Hepatocyte (in vitro differentiated cells): ENCODE results near the gene VSNL1. TPM values are rescaled to one million over a fixed set of nuclear protein-coding genes. Genes with fewer than 3 reads are reported as not detected.

Experiments
- DNase-seq: peaks from one replicate; pipeline ENCODE4 v3.0.0-alpha.2; 2016; ENCODE audit warnings: low spot score
- H2AFZ ChIP-seq: fragments of 200-600 bp; sonication (generic); 2 replicates; pipeline ENCODE4 v1.6.0; 2016; ENCODE audit warnings: antibody characterized with exemption, mild to moderate bottlenecking
- H3K27ac ChIP-seq: fragments of 200-600 bp; sonication (generic); 2 replicates; pipeline ENCODE4 v1.5.1; 2016; ENCODE audit warnings: mild to moderate bottlenecking
- H3K27me3 ChIP-seq: fragments of 200-600 bp; sonication (generic); 2 replicates; pipeline ENCODE4 v1.6.1; 2016
- H3K36me3 ChIP-seq: fragments of 200-600 bp; sonication (generic); replicated peaks from 2 replicates; pipeline ENCODE4 v1.5.1; 2016; ENCODE audit warnings: low read depth; ENCODE audit not compliant: insufficient read depth
- H3K4me1 ChIP-seq: fragments of 200-600 bp; sonication (generic); 2 replicates; pipeline ENCODE4 v1.5.1; 2016; ENCODE audit warnings: mild to moderate bottlenecking, moderate library complexity; ENCODE audit not compliant: insufficient read depth
- H3K4me2 ChIP-seq: fragments of 200-600 bp; sonication (generic); 2 replicates; pipeline ENCODE4 v1.6.0; 2016
- H3K4me3 ChIP-seq: fragments of 200-600 bp; sonication (generic); 2 replicates; pipeline ENCODE4 v1.5.1; 2016; ENCODE audit warnings: mild to moderate bottlenecking
- H3K79me2 ChIP-seq: fragments of 200-600 bp; sonication (generic); 2 replicates; pipeline ENCODE4 v1.6.0; 2017; ENCODE audit warnings: mild to moderate bottlenecking
- H3K9me2 ChIP-seq: fragments of 200-600 bp; sonication (generic); replicated peaks from 2 replicates; pipeline ENCODE4 v1.6.0; 2017; ENCODE audit warnings: mild to moderate bottlenecking; ENCODE audit not compliant: insufficient read depth
- H3K9me3 ChIP-seq: fragments of 200-600 bp; sonication (generic); 2 replicates; pipeline ENCODE4 v1.5.1; 2016; ENCODE audit warnings: low read depth, mild to moderate bottlenecking
- H4K20me1 ChIP-seq: fragments of 200-600 bp; sonication (generic); 2 replicates; pipeline ENCODE4 v1.6.0; 2016; ENCODE audit warnings: mild to moderate bottlenecking; ENCODE audit not compliant: insufficient read depth, poor library complexity, severe bottlenecking
- EZH2 ChIP-seq: fragments of 200-600 bp; sonication (generic); IDR thresholded peaks from 2 replicates; pipeline ENCODE4 v1.6.1; 2016; ENCODE audit warnings: antibody characterized with exemption, mild to moderate bottlenecking, borderline replicate concordance
- EZH2phosphoT487 ChIP-seq: fragments of 200-600 bp; sonication (generic); IDR thresholded peaks from one replicate; pipeline ENCODE4 v1.6.1; 2018; ENCODE audit warnings: antibody characterized with exemption, mild to moderate bottlenecking, low read depth, moderate library complexity; ENCODE audit not compliant: unreplicated experiment, severe bottlenecking
- WGBS: methylation state at CpG from one replicate; pipeline ENCODE4 v1.1.6; 2016; ENCODE audit warnings: low lambda C conversion rate; ENCODE audit errors: missing lambda C conversion rate; 5-methylcytosine and 5-hydroxymethylcytosine counted together
- polyA plus RNA-seq: library from polyadenylated mRNA; unstranded; fragments of >200 nt; fragmentation: Nextera tagmentation; extraction: Ambion mirVana; gene quantifications from 2 replicates; pipeline ENCODE4 v1.2.1, GENCODE V29; 2016
- total RNA-seq: library from RNA; depleted of rRNA; stranded (reverse); fragments of >200 nt; gene quantifications from 2 replicates; pipeline ENCODE4 v1.2.3, GENCODE V29; 2014
- TF ChIP-seq, protein P1 (sequence below): fragments of 200-600 bp; sonication (generic); IDR thresholded peaks from 2 replicates; pipeline ENCODE4 v1.5.1; 2016; ENCODE audit warnings: antibody characterized with exemption, mild to moderate bottlenecking; ENCODE audit not compliant: poor library complexity

The VSNL1 gene
- total and polyA plus RNA-seq, 2 experiments from 2014 or later = 9.4 to 16.0 TPM

DNA sequence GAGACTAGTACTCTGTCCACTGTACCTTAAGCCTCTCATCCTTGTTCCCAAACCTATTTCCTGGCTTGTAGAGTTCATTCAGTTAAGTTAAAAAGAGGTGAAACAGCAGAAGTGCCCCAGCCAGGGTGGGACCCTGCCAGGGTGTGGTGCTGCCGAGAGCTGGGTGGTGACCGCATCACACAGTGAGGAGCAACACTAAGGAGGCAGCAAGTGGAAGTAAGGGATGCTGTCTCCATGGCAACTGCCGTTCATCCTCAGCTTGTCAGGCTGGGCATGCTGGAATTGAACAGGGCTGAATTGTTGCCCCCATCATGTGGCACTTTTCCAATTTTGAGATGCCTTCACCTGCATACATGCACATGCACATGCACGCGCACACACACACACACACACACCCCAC is 77.0 kb downstream of the VSNL1 start:
- Histone ChIP-seq H3K4me3 (no peak overlapping the region), H3K9me2 (no peaks in the 10 kb centered on the region), H3K27me3 (no peaks in the 10 kb centered on the region), H3K36me3 (no peaks in the 10 kb centered on the region), H3K4me1 (no peaks in the 10 kb centered on the region), H3K27ac (no peak overlapping the region), H4K20me1 (no peaks in the 10 kb centered on the region), H3K9me3 (no peaks in the 10 kb centered on the region), H3K79me2 (no peaks in the 10 kb centered on the region), H2AFZ (no peak overlapping the region), H3K4me2 (no peak overlapping the region)
- DNase-seq = no peak
- TF ChIP-seq, protein P1, sequence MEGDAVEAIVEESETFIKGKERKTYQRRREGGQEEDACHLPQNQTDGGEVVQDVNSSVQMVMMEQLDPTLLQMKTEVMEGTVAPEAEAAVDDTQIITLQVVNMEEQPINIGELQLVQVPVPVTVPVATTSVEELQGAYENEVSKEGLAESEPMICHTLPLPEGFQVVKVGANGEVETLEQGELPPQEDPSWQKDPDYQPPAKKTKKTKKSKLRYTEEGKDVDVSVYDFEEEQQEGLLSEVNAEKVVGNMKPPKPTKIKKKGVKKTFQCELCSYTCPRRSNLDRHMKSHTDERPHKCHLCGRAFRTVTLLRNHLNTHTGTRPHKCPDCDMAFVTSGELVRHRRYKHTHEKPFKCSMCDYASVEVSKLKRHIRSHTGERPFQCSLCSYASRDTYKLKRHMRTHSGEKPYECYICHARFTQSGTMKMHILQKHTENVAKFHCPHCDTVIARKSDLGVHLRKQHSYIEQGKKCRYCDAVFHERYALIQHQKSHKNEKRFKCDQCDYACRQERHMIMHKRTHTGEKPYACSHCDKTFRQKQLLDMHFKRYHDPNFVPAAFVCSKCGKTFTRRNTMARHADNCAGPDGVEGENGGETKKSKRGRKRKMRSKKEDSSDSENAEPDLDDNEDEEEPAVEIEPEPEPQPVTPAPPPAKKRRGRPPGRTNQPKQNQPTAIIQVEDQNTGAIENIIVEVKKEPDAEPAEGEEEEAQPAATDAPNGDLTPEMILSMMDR = no peak
- TF ChIP-seq EZH2 (no peak), EZH2phosphoT487 (no peak)
- WGBS = 87% methylated on average over 5 of the region's 5 CpGs

- Histone ChIP-seq H3K27me3 (no peaks in the 10 kb centered on the region), H3K4me2 (no peak overlapping the region), H3K79me2 (no peaks in the 10 kb centered on the region), H3K9me2 (no peaks in the 10 kb centered on the region), H4K20me1 (no peaks in the 10 kb centered on the region), H3K36me3 (no peaks in the 10 kb centered on the region), H2AFZ (no peak overlapping the region), H3K4me1 (no peaks in the 10 kb centered on the region), H3K4me3 (no peak overlapping the region), H3K27ac (no peak overlapping the region), H3K9me3 (no peaks in the 10 kb centered on the region)
- 39% methylated on average over 1 of the region's 1 CpG for WGBS
- DNase-seq = no peak
- TF ChIP-seq EZH2phosphoT487 = no peak
- TF ChIP-seq, protein P1 = no peak
- no peak for TF ChIP-seq EZH2
Measured at GRCh38 chr2:17617955-17618354, 77.5 kb downstream of the VSNL1 start.

DNA sequence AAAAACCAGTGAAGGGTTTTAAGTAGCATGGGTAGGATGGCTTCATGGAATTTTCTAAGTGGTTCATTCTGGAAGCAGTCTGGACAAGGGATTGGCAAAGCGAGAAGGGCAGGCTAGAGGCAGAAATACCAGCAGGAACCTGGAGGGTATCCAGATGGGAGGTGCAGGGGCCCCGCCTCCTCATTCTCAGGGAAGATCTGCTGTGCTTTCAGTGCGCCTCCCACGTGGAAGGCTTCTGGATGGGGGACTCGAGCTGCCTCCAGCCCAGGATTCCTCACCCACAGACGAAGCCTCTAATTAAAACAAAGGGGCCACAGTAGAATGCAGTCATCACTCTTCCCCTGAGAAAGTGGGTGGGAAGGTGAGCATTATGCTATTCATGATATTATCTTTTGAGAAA is 79.8 kb downstream of the VSNL1 start:
- no peak overlapping the region for H3K27ac ChIP-seq
- no peaks in the 10 kb centered on the region for H3K27me3 ChIP-seq
- no peak overlapping the region for H3K4me2 ChIP-seq
- H3K4me3 ChIP-seq = no peak overlapping the region
- H3K36me3 ChIP-seq = no peaks in the 10 kb centered on the region
- no peaks in the 10 kb centered on the region for H4K20me1 ChIP-seq
- no peaks in the 10 kb centered on the region for H3K9me2 ChIP-seq
- no peak overlapping the region for H2AFZ ChIP-seq
- no peaks in the 10 kb centered on the region for H3K9me3 ChIP-seq
- no peak for TF ChIP-seq EZH2phosphoT487
- TF ChIP-seq, protein P1 = no peak
- TF ChIP-seq EZH2 = no peak
- DNase-seq = no peak
- no peaks in the 10 kb centered on the region for H3K4me1 ChIP-seq
- no peaks in the 10 kb centered on the region for H3K79me2 ChIP-seq
- WGBS = 64% methylated on average over 6 of the region's 6 CpGs

- Histone ChIP-seq H3K4me1 (no peaks in the 10 kb centered on the region), H3K27ac (no peak overlapping the region), H3K9me2 (no peaks in the 10 kb centered on the region), H3K9me3 (no peaks in the 10 kb centered on the region), H3K27me3 (no peaks in the 10 kb centered on the region), H4K20me1 (no peaks in the 10 kb centered on the region), H2AFZ (no peak overlapping the region), H3K4me3 (no peak overlapping the region), H3K4me2 (no peak overlapping the region), H3K36me3 (no peaks in the 10 kb centered on the region), H3K79me2 (no peaks in the 10 kb centered on the region)
- DNase-seq = no peak
- TF ChIP-seq EZH2phosphoT487 (no peak), EZH2 (no peak)
- TF ChIP-seq, protein P1 = no peak
Measured at GRCh38 chr2:17620841-17621240, 80.3 kb downstream of the VSNL1 start.
